ENCODE measurements around the gene AK1. TPM values are rescaled to one million over a fixed set of nuclear protein-coding genes. Genes with fewer than 3 reads are reported as not detected.
A peak's percentile ranks its signal among the peaks of the same experiment; 100 is the strongest.
"Not testable (repeated sequence)": the region's sequence is repeated elsewhere in the genome, so short reads cannot be mapped to it uniquely, and the experiment has no call there.

Gene AK1
- polyA plus RNA-seq, 1 donor = 20.6 TPM

GRCh38 chr9:127884976-127885490, 7.6 kb upstream of the AK1 start:
- Histone ChIP-seq H3K4me3 (ENCODE audit: low read length) (no peak overlapping the region), H3K27ac (ENCODE audit: low read length) (no peak overlapping the region), H3K27me3 (ENCODE audit: control insufficient read depth, insufficient read depth, low read length) (no peaks in the 10 kb centered on the region), H3K9me3 (ENCODE audit: control insufficient read depth, low read depth, low read length) (no peaks in the 10 kb centered on the region), H3K36me3 (ENCODE audit: control insufficient read depth, insufficient read depth, low read length) (peaks cover 21% of the 10 kb centered on the region), H3K4me1 (ENCODE audit: control insufficient read depth, insufficient read depth, low read length) (no peaks in the 10 kb centered on the region)
- no peak for DNase-seq
- no CpG with 5 or more reads among the region's 15 CpGs for WGBS (ENCODE audit: insufficient coverage, low lambda C conversion rate)

- WGBS (ENCODE audit: insufficient coverage, low lambda C conversion rate) = no CpG with 5 or more reads among the region's 11 CpGs
- DNase-seq = no peak
- no peaks in the 10 kb centered on the region for H3K9me3 ChIP-seq (ENCODE audit: control insufficient read depth, low read depth, low read length)
- no peak overlapping the region for H3K27ac ChIP-seq (ENCODE audit: low read length)
- peaks cover 21% of the 10 kb centered on the region for H3K36me3 ChIP-seq (ENCODE audit: control insufficient read depth, insufficient read depth, low read length)
- H3K4me3 ChIP-seq (ENCODE audit: low read length) = no peak overlapping the region
- no peaks in the 10 kb centered on the region for H3K4me1 ChIP-seq (ENCODE audit: control insufficient read depth, insufficient read depth, low read length)
- H3K27me3 ChIP-seq (ENCODE audit: control insufficient read depth, insufficient read depth, low read length) = no peaks in the 10 kb centered on the region
Measured at GRCh38 chr9:127884427-127884911, 7.0 kb upstream of the AK1 start.

GRCh38 chr9:127883959-127884358, 6.5 kb upstream of the AK1 start:
- Histone ChIP-seq H3K9me3 (ENCODE audit: control insufficient read depth, low read depth, low read length) (no peaks in the 10 kb centered on the region), H3K4me1 (ENCODE audit: control insufficient read depth, insufficient read depth, low read length) (no peaks in the 10 kb centered on the region), H3K27me3 (ENCODE audit: control insufficient read depth, insufficient read depth, low read length) (no peaks in the 10 kb centered on the region), H3K27ac (ENCODE audit: low read length) (no peak overlapping the region), H3K36me3 (ENCODE audit: control insufficient read depth, insufficient read depth, low read length) (peaks cover 21% of the 10 kb centered on the region), H3K4me3 (ENCODE audit: low read length) (no peak overlapping the region)
- WGBS (ENCODE audit: insufficient coverage, low lambda C conversion rate) = no CpG with 5 or more reads among the region's 7 CpGs
- no peak for DNase-seq

GRCh38 chr9:127881715-127882114, 4.2 kb upstream of the AK1 start:
- not testable (repeated sequence) for H3K27ac ChIP-seq (ENCODE audit: low read length); H3K9me3 ChIP-seq (ENCODE audit: control insufficient read depth, low read depth, low read length); DNase-seq; H3K4me1 ChIP-seq (ENCODE audit: control insufficient read depth, insufficient read depth, low read length); H3K4me3 ChIP-seq (ENCODE audit: low read length)
- WGBS (ENCODE audit: insufficient coverage, low lambda C conversion rate) = no CpG with 5 or more reads among the region's 3 CpGs
- peaks cover 12% of the 10 kb centered on the region for H3K27me3 ChIP-seq (ENCODE audit: control insufficient read depth, insufficient read depth, low read length)
- H3K36me3 ChIP-seq (ENCODE audit: control insufficient read depth, insufficient read depth, low read length) = peaks cover 10% of the 10 kb centered on the region

GRCh38 chr9:127880143-127880542, 2.7 kb upstream of the AK1 start:
- no peak for DNase-seq
- Histone ChIP-seq H3K4me3 (ENCODE audit: low read length) (no peak overlapping the region), H3K27me3 (ENCODE audit: control insufficient read depth, insufficient read depth, low read length) (peaks cover 12% of the 10 kb centered on the region), H3K4me1 (ENCODE audit: control insufficient read depth, insufficient read depth, low read length) (peaks cover 11% of the 10 kb centered on the region), H3K27ac (ENCODE audit: low read length) (no peak overlapping the region), H3K9me3 (ENCODE audit: control insufficient read depth, low read depth, low read length) (no peaks in the 10 kb centered on the region), H3K36me3 (ENCODE audit: control insufficient read depth, insufficient read depth, low read length) (no peaks in the 10 kb centered on the region)
- WGBS (ENCODE audit: insufficient coverage, low lambda C conversion rate) = no CpG with 5 or more reads among the region's 8 CpGs

GRCh38 chr9:127878652-127879390, 1.3 kb upstream of the AK1 start:
- DNase-seq = no peak
- peaks cover 12% of the 10 kb centered on the region for H3K27me3 ChIP-seq (ENCODE audit: control insufficient read depth, insufficient read depth, low read length)
- H3K9me3 ChIP-seq (ENCODE audit: control insufficient read depth, low read depth, low read length) = no peaks in the 10 kb centered on the region
- no peak overlapping the region for H3K27ac ChIP-seq (ENCODE audit: low read length)
- H3K36me3 ChIP-seq (ENCODE audit: control insufficient read depth, insufficient read depth, low read length) = no peaks in the 10 kb centered on the region
- WGBS (ENCODE audit: insufficient coverage, low lambda C conversion rate) = no CpG with 5 or more reads among the region's 8 CpGs
- no peak overlapping the region for H3K4me3 ChIP-seq (ENCODE audit: low read length)
- H3K4me1 ChIP-seq (ENCODE audit: control insufficient read depth, insufficient read depth, low read length) = peaks cover 11% of the 10 kb centered on the region

GRCh38 chr9:127878001-127878651, 651 bp upstream of the AK1 start:
- H3K9me3 ChIP-seq (ENCODE audit: control insufficient read depth, low read depth, low read length) = no peaks in the 10 kb centered on the region
- peak overlapping the region; percentile 51 for H3K4me3 ChIP-seq (ENCODE audit: low read length)
- WGBS (ENCODE audit: insufficient coverage, low lambda C conversion rate) = no CpG with 5 or more reads among the region's 18 CpGs
- no peak overlapping the region for H3K27ac ChIP-seq (ENCODE audit: low read length)
- H3K36me3 ChIP-seq (ENCODE audit: control insufficient read depth, insufficient read depth, low read length) = no peaks in the 10 kb centered on the region
- DNase-seq = no peak
- H3K4me1 ChIP-seq (ENCODE audit: control insufficient read depth, insufficient read depth, low read length) = peaks cover 11% of the 10 kb centered on the region
- peaks cover 12% of the 10 kb centered on the region for H3K27me3 ChIP-seq (ENCODE audit: control insufficient read depth, insufficient read depth, low read length)

GRCh38 chr9:127876764-127877562, 512 bp downstream of the AK1 start:
- Histone ChIP-seq H3K4me1 (ENCODE audit: control insufficient read depth, insufficient read depth, low read length) (peaks cover 11% of the 10 kb centered on the region), H3K9me3 (ENCODE audit: control insufficient read depth, low read depth, low read length) (no peaks in the 10 kb centered on the region), H3K36me3 (ENCODE audit: control insufficient read depth, insufficient read depth, low read length) (no peaks in the 10 kb centered on the region), H3K27ac (ENCODE audit: low read length) (no peak overlapping the region), H3K27me3 (ENCODE audit: control insufficient read depth, insufficient read depth, low read length) (peaks cover 12% of the 10 kb centered on the region), H3K4me3 (ENCODE audit: low read length) (peak overlapping the region; percentile 38)
- no peak for DNase-seq
- WGBS (ENCODE audit: insufficient coverage, low lambda C conversion rate) = no CpG with 5 or more reads among the region's 26 CpGs

GRCh38 chr9:127876026-127876763, 1.3 kb downstream of the AK1 start:
- H3K4me3 ChIP-seq (ENCODE audit: low read length) = no peak overlapping the region
- no CpG with 5 or more reads among the region's 14 CpGs for WGBS (ENCODE audit: insufficient coverage, low lambda C conversion rate)
- no peak for DNase-seq
- H3K36me3 ChIP-seq (ENCODE audit: control insufficient read depth, insufficient read depth, low read length) = no peaks in the 10 kb centered on the region
- H3K9me3 ChIP-seq (ENCODE audit: control insufficient read depth, low read depth, low read length) = no peaks in the 10 kb centered on the region
- H3K27me3 ChIP-seq (ENCODE audit: control insufficient read depth, insufficient read depth, low read length) = peaks cover 12% of the 10 kb centered on the region
- no peak overlapping the region for H3K27ac ChIP-seq (ENCODE audit: low read length)
- H3K4me1 ChIP-seq (ENCODE audit: control insufficient read depth, insufficient read depth, low read length) = peaks cover 11% of the 10 kb centered on the region

Data from large intestine (tissue), 3 donors.